GM12878 (cell line): ENCODE data around the gene NPR3. TPM values are rescaled to one million over a fixed set of nuclear protein-coding genes. Genes with fewer than 3 reads are reported as not detected.

Experiments used
- ATF2 ChIP-seq: IDR thresholded peaks from 2 replicates; pipeline ENCODE4 v1.6.1; 2012; ENCODE audit warnings: low read length, inconsistent platforms
- ATF3 ChIP-seq: IDR thresholded peaks from 2 replicates; pipeline ENCODE4 v1.6.1; 2011; ENCODE audit warnings: low read depth, mild to moderate bottlenecking, low read length, moderate library complexity, borderline replicate concordance; ENCODE audit errors: extremely low read depth
- CHD1 ChIP-seq: IDR thresholded peaks from 2 replicates; pipeline ENCODE4 v1.6.1; 2012; ENCODE audit warnings: low read depth, low read length, improper control_type of control experiment
- EZH2 ChIP-seq: IDR thresholded peaks from 2 replicates; pipeline ENCODE4 v1.6.1; 2012; ENCODE audit warnings: low read depth, mild to moderate bottlenecking, control low read depth, inconsistent platforms, low read length, borderline replicate concordance; ENCODE audit not compliant: control insufficient read depth
- IKZF1 ChIP-seq: fragments of 450-650 bp; conservative IDR thresholded peaks from 2 replicates; pipeline ENCODE4 v1.6.1; 2017; ENCODE audit warnings: antibody characterized with exemption, mild to moderate bottlenecking
- KAT2A ChIP-seq: conservative IDR thresholded peaks from 2 replicates; pipeline ENCODE4 v1.6.1; 2011; ENCODE audit warnings: low read depth, low read length; ENCODE audit not compliant: control insufficient read depth
- PBX3 ChIP-seq: IDR thresholded peaks from 2 replicates; pipeline ENCODE4 v1.6.1; 2011; ENCODE audit warnings: mild to moderate bottlenecking, low read depth, low read length, moderate library complexity; ENCODE audit not compliant: insufficient replicate concordance
- RFX5 ChIP-seq: IDR thresholded peaks from 2 replicates; pipeline ENCODE4 v1.6.1; 2011; ENCODE audit warnings: low read depth, low read length, improper control_type of control experiment
- SMAD1 ChIP-seq: fragments of 450-650 bp; IDR thresholded peaks from 2 replicates; pipeline ENCODE4 v1.6.1; 2018; ENCODE audit warnings: mild to moderate bottlenecking, low read depth; ENCODE audit not compliant: partially characterized antibody
- ZNF622 ChIP-seq: fragments of 450-650 bp; IDR thresholded peaks from 2 replicates; pipeline ENCODE4 v1.6.1; 2017; ENCODE audit warnings: mild to moderate bottlenecking, inconsistent platforms
- ZNF687 ChIP-seq: fragments of 450-650 bp; IDR thresholded peaks from 2 replicates; pipeline ENCODE4 v1.6.1; 2017; ENCODE audit warnings: mild to moderate bottlenecking, moderate library complexity
- ZZZ3 ChIP-seq: IDR thresholded peaks from 2 replicates; pipeline ENCODE4 v1.6.1; 2011; ENCODE audit warnings: low read depth; ENCODE audit not compliant: control insufficient read depth, insufficient read length
- polyA plus RNA-seq, 11 experiments: library from polyadenylated mRNA; depleted of rRNA in 4 of 11; unstranded in 6 of 11; stranded (reverse) in 5 of 11; fragments of >200 nt; fragmentation: Nextera tagmentation in 4 of 11; fragmentation: Illumina TruSeq in 1 of 11; extraction: Ambion mirVana in 4 of 11; extraction: Trizol in 1 of 11; gene quantifications; 1 replicate in 1 of 11; 2 replicates in 10 of 11; pipeline versions ENCODE4 v1.2.1 to v1.2.3, GENCODE V29; 2011 to 2016; ENCODE audit warnings: inconsistent platforms in 2 of 11, missing spikeins in 2 of 11, low read depth in 1 of 11
- total RNA-seq, 4 experiments: library from RNA; depleted of rRNA in 3 of 4; stranded (reverse); fragments of >200 nt in 3 of 4; fragmentation: Illumina TruSeq in 1 of 4; extraction: Trizol in 1 of 4; gene quantifications; 2 replicates each; pipeline versions ENCODE4 v1.2.1 to v1.2.3, GENCODE V29; 2013 to 2021

The NPR3 gene
- total and polyA plus RNA-seq, 10 of the 15 experiments (the other 5 are each of a cell fraction or from before 2014, with no cell fraction given): 0.01 to 0.37 (median 0.14) TPM; not detected in 7

GRCh38 chr5:32726086-32726557, 15.0 kb downstream of the NPR3 start (continued):
- TF ChIP-seq EZH2: no peak
- no peak for TF ChIP-seq ZNF622
- TF ChIP-seq ZZZ3: no peak
- no peak for TF ChIP-seq KAT2A
- no peak for TF ChIP-seq ATF3
- TF ChIP-seq ZNF687: no peak
- no peak for TF ChIP-seq SMAD1
- TF ChIP-seq PBX3: no peak
- no peak for TF ChIP-seq ATF2
- TF ChIP-seq CHD1: no peak
- TF ChIP-seq IKZF1: no peak
- no peak for TF ChIP-seq RFX5
